ENCODE measurements around the gene F3.

F3 gene

DNA sequence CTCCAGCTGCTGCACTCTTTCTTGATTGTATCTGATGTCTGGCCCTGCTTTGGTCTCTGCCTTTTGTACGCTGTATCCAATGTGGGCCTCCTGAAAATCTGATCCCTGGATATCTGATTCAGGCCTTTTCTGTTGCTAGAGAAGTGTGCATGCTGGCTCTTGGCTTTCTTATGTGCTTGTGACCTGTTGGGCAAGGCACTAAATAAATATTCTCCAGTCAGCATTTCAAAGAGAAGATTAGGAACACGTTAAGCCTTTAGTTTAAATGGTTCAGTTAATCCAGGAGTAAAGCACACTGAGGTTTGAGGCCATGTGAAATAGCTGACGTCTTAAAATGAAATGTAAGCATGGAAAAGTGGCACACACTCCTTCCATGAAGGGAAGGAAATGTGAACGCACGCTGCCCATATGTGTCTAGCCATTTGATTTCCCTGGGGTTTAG is 9.3 kb upstream of the F3 start:
- H3K27me3 ChIP-seq (ENCODE audit: control insufficient read depth, insufficient read depth, low read length): no peaks in the 10 kb centered on the region
- H3K9me3 ChIP-seq (ENCODE audit: control insufficient read depth, insufficient read depth, low read length): no peaks in the 10 kb centered on the region
- no peaks in the 10 kb centered on the region for H3K36me3 ChIP-seq (ENCODE audit: control insufficient read depth, insufficient read depth, low read length)
- no peak overlapping the region for H3K9ac ChIP-seq (ENCODE audit: low read depth, low read length)
- H3K4me1 ChIP-seq (ENCODE audit: control insufficient read depth, insufficient read depth, low read length): peaks cover 21% of the 10 kb centered on the region
- H3K4me3 ChIP-seq (ENCODE audit: low read depth, low read length): no peak overlapping the region

DNA sequence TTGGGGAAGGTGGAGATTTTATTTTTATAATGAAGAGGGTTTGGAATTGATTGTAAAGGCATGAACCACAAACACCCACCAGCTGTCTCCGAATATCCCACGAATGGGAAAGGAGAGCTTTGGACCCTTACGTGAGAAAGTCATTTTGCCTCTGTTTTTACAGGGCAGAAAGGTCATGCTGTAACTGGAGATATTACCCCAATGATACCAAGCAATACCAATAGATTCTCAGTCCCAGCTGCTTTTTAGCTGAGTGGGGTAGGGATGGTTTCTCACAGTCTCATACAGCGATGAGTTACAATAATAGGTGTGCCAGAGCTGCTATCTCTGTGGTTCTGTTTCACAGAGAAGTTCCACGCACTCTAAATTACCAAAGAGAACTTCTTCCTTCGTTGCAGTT is 8.8 kb upstream of the F3 start:
- H3K4me1 ChIP-seq (ENCODE audit: control insufficient read depth, insufficient read depth, low read length): peaks cover 21% of the 10 kb centered on the region
- no peaks in the 10 kb centered on the region for H3K27me3 ChIP-seq (ENCODE audit: control insufficient read depth, insufficient read depth, low read length)
- H3K4me3 ChIP-seq (ENCODE audit: low read depth, low read length): no peak overlapping the region

DNA sequence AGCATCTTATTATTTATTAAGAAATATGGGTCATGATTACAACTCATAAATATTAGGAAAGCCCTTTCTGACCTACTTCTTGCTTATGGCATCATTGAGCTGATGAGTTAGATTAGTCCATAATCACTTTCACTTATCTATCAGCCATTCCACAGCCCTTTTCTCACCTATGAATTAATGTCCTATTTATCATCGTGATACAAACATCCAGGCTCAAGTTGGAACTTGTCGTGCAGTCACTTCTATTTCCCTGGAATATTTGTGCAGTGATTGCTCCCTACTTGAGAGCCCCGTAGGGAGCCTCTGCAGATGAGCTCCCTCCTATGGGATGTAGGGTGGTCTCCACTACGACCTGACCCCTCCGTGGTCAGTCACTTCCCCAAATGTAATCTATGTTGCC is 8.1 kb upstream of the F3 start:
- Histone ChIP-seq H3K4me1 (ENCODE audit: control insufficient read depth, insufficient read depth, low read length) (peaks cover 21% of the 10 kb centered on the region), H3K36me3 (ENCODE audit: control insufficient read depth, insufficient read depth, low read length) (no peaks in the 10 kb centered on the region), H3K27me3 (ENCODE audit: control insufficient read depth, insufficient read depth, low read length) (no peaks in the 10 kb centered on the region), H3K4me3 (ENCODE audit: low read depth, low read length) (no peak overlapping the region), H3K9ac (ENCODE audit: low read depth, low read length) (no peak overlapping the region), H3K9me3 (ENCODE audit: control insufficient read depth, insufficient read depth, low read length) (no peaks in the 10 kb centered on the region)

More for the DNA sequence above, 8.8 kb upstream of the F3 start:
- Histone ChIP-seq H3K9me3 (ENCODE audit: control insufficient read depth, insufficient read depth, low read length) (no peaks in the 10 kb centered on the region), H3K36me3 (ENCODE audit: control insufficient read depth, insufficient read depth, low read length) (no peaks in the 10 kb centered on the region), H3K9ac (ENCODE audit: low read depth, low read length) (no peak overlapping the region)

DNA sequence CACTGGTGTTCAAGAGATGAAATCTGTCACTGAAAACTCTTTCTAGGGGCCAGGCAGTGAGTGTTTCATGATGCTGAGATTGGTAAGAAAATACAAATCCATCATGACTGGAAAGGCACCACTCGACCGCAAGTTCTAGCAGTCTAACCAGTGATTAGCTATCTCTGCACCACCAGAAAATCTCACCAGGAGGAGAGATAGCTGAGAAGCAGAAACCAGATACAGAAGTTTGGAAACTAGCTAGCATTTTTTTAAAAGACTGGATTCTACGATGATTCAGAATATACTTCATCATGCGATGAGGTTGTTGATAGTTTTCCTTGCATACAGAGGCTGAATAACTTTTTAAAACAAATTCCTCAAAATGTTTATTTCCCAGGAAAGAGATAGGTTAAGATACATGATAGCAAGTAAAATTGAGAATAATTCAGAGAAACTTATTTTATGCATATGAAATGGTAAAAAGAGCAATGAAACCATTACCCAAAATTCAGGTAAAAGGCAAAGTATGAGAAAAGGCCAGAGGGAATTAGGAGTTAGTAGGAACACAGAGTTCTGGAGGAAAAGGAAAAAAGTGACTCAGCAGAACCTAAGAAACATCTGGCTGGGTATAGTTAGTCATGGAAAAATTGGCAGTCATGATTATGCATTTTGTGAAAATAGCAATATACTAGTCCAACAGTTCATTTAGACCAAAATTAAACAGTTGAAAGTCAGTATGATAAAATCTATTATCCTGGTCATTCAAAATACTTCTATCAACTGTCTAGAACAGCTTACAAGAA is 3.3 kb upstream of the F3 start:
- Histone ChIP-seq H3K27me3 (ENCODE audit: control insufficient read depth, insufficient read depth, low read length) (peaks cover 32% of the 10 kb centered on the region), H3K36me3 (ENCODE audit: control insufficient read depth, insufficient read depth, low read length) (no peaks in the 10 kb centered on the region), H3K9me3 (ENCODE audit: control insufficient read depth, insufficient read depth, low read length) (no peaks in the 10 kb centered on the region), H3K4me3 (ENCODE audit: low read depth, low read length) (no peak overlapping the region), H3K9ac (ENCODE audit: low read depth, low read length) (no peak overlapping the region), H3K4me1 (ENCODE audit: control insufficient read depth, insufficient read depth, low read length) (no peaks in the 10 kb centered on the region)

DNA sequence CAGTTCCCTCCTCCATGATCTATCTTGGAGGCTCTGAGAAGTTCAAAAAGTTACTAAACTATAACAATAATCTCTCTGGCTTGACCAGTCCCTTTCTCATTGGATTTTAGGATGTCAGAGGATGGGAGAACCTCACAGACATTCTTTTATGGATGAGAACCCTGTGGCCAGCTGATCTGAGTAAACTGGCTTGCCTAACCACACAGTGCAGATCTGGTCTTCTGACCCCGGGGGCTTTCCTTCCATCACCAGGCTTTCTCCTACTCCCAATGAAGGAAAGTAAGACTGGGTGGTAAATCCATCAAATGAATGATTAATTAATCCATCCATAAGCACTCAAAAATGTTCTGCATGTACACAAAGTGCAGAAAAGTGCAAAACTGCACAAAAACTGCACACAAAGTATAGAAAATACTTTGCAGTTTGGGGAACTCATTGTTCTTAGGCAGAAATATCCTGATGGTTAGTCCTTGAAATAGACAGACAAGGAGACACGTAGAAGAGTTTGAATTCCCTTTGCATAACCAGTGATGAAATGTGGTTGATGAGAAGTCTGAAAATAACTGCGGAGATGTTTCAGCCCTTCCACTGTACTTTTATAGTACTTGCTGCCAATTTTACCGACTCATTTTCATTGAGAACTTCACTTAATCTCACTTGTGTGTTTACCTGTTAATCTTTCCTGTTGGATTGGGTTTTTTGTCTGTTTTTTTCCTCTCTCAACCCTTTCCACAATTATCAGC is 2.5 kb upstream of the F3 start:
- Histone ChIP-seq H3K9ac (ENCODE audit: low read depth, low read length) (no peak overlapping the region), H3K27me3 (ENCODE audit: control insufficient read depth, insufficient read depth, low read length) (peaks cover 32% of the 10 kb centered on the region), H3K36me3 (ENCODE audit: control insufficient read depth, insufficient read depth, low read length) (no peaks in the 10 kb centered on the region), H3K9me3 (ENCODE audit: control insufficient read depth, insufficient read depth, low read length) (no peaks in the 10 kb centered on the region), H3K4me3 (ENCODE audit: low read depth, low read length) (no peak overlapping the region), H3K4me1 (ENCODE audit: control insufficient read depth, insufficient read depth, low read length) (peaks cover 4% of the 10 kb centered on the region)

DNA sequence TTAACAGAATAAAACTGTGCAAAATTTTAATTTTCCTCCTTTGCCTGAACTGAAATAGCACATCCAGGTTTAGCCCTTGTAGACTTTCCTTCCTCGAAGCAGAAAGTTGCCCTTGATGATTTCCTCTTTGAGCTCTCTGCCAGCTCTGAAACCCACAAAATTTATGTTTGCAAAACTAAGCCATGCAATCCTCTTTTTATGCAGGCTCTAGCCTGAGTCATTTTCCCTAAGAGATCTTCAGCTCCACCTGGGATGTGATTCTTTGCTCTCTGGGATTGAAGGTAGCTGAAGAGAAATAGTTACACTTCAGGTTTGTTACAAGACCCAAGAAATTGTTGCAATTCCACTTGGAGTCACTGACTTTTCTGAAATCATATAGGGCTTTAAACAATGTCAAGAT is 1.4 kb upstream of the F3 start:
- no peaks in the 10 kb centered on the region for H3K9me3 ChIP-seq (ENCODE audit: control insufficient read depth, insufficient read depth, low read length)
- H3K9ac ChIP-seq (ENCODE audit: low read depth, low read length): no peak overlapping the region
- no peaks in the 10 kb centered on the region for H3K36me3 ChIP-seq (ENCODE audit: control insufficient read depth, insufficient read depth, low read length)
- peaks cover 32% of the 10 kb centered on the region for H3K27me3 ChIP-seq (ENCODE audit: control insufficient read depth, insufficient read depth, low read length)
- peak overlapping the region; percentile 76 for H3K4me3 ChIP-seq (ENCODE audit: low read depth, low read length)
- H3K4me1 ChIP-seq (ENCODE audit: control insufficient read depth, insufficient read depth, low read length): peaks cover 13% of the 10 kb centered on the region

DNA sequence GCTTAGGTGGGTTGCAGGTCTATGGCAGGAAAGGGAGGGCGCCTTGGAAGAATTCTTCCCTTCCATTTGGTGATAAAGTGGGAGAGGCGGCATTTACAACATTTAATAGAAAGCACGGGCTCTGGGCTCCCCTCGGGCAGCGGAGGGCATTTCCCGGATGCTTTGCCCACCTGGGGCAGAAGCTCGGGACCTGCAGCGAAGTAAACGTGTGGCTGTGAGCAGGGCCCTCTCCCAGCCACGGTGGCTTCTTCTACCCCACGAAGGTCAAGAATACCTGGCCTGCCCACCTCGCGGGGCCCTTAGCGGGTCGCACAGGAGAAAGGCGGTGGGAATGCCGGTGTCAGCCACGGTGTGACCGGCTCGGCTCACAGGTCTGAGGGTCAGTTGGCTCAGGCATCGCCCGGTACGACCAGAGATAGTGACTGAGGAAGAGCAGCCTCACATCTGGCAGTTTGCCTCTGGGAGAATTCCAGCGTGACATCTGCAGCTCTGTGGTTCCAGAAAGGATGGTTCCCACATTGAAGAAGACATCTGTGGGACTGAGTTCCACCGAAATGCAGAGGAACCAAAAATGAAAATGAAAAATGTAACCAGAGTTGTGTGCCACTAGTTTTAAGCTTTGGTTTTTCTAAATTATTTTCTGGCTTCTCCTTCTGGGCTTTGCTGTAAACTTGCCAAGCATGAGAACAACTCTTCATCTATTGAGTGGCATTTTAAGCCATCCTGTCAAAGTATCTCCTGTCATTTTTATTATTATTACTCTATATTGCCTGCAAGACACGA is 720 bp upstream of the F3 start:
- Histone ChIP-seq H3K9ac (ENCODE audit: low read depth, low read length) (peak overlapping the region; percentile 27), H3K4me3 (ENCODE audit: low read depth, low read length) (peak overlapping the region; percentile 76), H3K4me1 (ENCODE audit: control insufficient read depth, insufficient read depth, low read length) (peaks cover 15% of the 10 kb centered on the region), H3K27me3 (ENCODE audit: control insufficient read depth, insufficient read depth, low read length) (peaks cover 32% of the 10 kb centered on the region), H3K9me3 (ENCODE audit: control insufficient read depth, insufficient read depth, low read length) (no peaks in the 10 kb centered on the region), H3K36me3 (ENCODE audit: control insufficient read depth, insufficient read depth, low read length) (no peaks in the 10 kb centered on the region)

DNA sequence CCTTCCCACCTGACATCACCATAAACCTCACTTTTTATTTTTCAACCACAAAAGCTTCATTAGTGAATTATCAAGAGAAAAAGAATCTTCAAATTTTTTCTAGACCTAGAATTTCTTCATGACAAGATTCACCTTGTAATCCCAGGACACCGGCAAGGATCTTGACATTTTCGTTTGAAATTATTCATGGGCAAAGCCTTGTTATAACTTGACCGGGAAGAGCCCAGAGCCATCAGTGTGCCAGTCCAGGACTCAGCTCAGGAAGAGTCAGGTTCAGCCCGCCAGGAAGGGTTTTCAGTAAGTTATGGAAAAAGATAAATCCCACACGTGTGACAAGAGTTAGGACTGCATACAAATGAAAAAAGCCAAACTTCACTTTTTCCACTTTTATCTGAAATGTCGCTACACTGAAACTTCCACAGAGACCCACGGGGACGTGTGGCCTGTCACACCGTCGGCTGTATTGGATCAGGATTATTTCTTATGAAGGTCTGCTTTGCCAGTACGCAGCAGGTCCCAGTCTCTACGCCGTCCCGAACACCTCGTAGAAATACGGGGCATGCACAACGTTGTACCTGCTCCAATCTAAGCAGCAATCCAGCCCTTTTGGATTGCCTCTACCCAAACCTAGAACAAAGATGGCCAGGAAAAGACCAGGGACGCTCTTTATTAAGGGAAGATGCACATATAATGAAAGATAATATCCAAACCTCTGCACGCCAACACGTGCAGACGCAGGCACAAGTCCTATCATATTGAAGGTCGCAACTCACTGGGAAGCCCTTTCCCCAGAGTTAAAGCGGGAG is 916 bp downstream of the F3 start:
- H3K9ac ChIP-seq (ENCODE audit: low read depth, low read length): peak overlapping the region; percentile 61
- H3K9me3 ChIP-seq (ENCODE audit: control insufficient read depth, insufficient read depth, low read length): no peaks in the 10 kb centered on the region
- peaks cover 32% of the 10 kb centered on the region for H3K27me3 ChIP-seq (ENCODE audit: control insufficient read depth, insufficient read depth, low read length)
- H3K4me1 ChIP-seq (ENCODE audit: control insufficient read depth, insufficient read depth, low read length): peaks cover 15% of the 10 kb centered on the region
- H3K4me3 ChIP-seq (ENCODE audit: low read depth, low read length): peak overlapping the region; percentile 86
- H3K36me3 ChIP-seq (ENCODE audit: control insufficient read depth, insufficient read depth, low read length): no peaks in the 10 kb centered on the region

DNA sequence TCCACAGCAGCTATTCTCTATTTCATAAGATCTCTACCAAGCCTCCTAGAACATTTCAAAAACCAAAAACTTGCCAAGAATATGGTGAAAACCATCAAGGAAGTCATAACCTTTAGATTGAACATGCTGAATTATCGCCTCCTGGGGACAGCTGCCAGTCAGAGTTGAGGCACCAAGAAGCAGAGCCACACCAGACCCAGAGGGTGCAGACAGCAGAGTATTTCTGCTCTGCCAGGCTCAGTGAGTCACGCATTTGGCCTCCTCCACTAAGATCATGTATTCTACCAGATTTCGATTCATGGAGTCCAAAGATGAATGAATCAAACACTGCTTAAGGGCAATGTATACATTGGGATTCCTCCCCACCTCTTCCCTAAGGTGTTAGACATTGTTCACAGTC is 2.1 kb downstream of the F3 start:
- peak overlapping the region; percentile 86 for H3K4me3 ChIP-seq (ENCODE audit: low read depth, low read length)
- peaks cover 5% of the 10 kb centered on the region for H3K36me3 ChIP-seq (ENCODE audit: control insufficient read depth, insufficient read depth, low read length)
- H3K9ac ChIP-seq (ENCODE audit: low read depth, low read length): no peak overlapping the region
- H3K9me3 ChIP-seq (ENCODE audit: control insufficient read depth, insufficient read depth, low read length): no peaks in the 10 kb centered on the region
- H3K27me3 ChIP-seq (ENCODE audit: control insufficient read depth, insufficient read depth, low read length): peaks cover 32% of the 10 kb centered on the region
- H3K4me1 ChIP-seq (ENCODE audit: control insufficient read depth, insufficient read depth, low read length): peaks cover 15% of the 10 kb centered on the region

DNA sequence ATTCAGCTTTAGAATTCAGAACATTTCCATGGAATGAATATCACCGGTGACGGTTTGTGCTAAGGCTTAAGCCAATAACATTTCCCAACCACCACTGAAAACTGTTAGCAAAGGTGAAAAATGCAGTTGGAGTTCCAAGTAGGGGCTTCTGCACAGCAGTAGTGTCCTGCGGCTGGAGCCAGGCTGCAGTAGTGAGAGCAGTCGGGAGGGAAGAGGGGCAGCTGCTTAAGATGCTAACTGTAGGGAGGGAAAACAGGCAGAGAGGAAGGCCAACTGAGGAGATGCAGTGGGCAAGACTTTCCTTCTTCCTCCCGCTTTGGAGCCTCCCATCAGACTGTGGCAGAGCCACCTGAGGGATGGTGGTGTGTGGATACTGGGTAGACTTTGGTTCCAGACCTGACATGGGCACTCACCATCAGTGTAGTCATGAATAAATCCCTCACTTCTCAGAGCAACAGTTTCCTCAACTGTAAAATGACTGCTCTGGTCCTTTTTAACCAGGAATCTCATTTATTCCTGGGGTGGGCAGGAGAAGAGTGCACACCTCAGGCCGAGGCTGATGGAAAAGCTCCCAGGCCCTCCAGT is 3.2 kb downstream of the F3 start:
- Histone ChIP-seq H3K36me3 (ENCODE audit: control insufficient read depth, insufficient read depth, low read length) (peaks cover 7% of the 10 kb centered on the region), H3K9me3 (ENCODE audit: control insufficient read depth, insufficient read depth, low read length) (no peaks in the 10 kb centered on the region), H3K27me3 (ENCODE audit: control insufficient read depth, insufficient read depth, low read length) (peaks cover 22% of the 10 kb centered on the region), H3K4me1 (ENCODE audit: control insufficient read depth, insufficient read depth, low read length) (peaks cover 15% of the 10 kb centered on the region), H3K9ac (ENCODE audit: low read depth, low read length) (no peak overlapping the region), H3K4me3 (ENCODE audit: low read depth, low read length) (peak overlapping the region; percentile 11)

DNA sequence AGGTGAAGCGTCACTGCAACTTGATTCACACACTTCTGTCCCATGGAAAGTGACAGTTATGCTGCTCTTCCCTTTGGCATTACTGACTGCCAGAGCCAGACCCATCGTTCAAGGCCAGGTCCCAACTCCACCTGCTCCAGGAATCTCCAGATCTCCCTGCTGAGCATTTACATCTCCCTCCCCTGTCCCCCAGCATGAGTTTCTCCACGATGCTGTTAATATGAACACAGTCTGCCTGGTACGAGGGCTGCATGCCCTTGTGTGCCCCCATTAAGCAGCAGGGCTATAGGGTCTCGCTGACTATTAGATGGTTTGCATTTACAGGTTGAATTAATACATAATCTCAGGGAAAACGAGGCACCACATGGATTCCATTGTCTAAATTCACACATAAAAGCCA is 4.3 kb downstream of the F3 start:
- Histone ChIP-seq H3K9me3 (ENCODE audit: control insufficient read depth, insufficient read depth, low read length) (no peaks in the 10 kb centered on the region), H3K36me3 (ENCODE audit: control insufficient read depth, insufficient read depth, low read length) (peaks cover 7% of the 10 kb centered on the region), H3K4me1 (ENCODE audit: control insufficient read depth, insufficient read depth, low read length) (peaks cover 15% of the 10 kb centered on the region), H3K9ac (ENCODE audit: low read depth, low read length) (no peak overlapping the region), H3K4me3 (ENCODE audit: low read depth, low read length) (no peak overlapping the region), H3K27me3 (ENCODE audit: control insufficient read depth, insufficient read depth, low read length) (peaks cover 12% of the 10 kb centered on the region)

Data from iPS-15b (cell line).